GM19468 (cell line): Measurements from ENCODE around the gene CAPN3.

Source experiments
- ATAC-seq: cut with Tn5 transposase; IDR thresholded peaks from one replicate; pipeline ENCODE4 v1.9.1; 2021; ENCODE audit warnings: mild to moderate bottlenecking, moderate library complexity, moderate number of reproducible peaks; ENCODE audit not compliant: unreplicated experiment; ENCODE audit errors: extremely low read depth

CAPN3 gene

DNA sequence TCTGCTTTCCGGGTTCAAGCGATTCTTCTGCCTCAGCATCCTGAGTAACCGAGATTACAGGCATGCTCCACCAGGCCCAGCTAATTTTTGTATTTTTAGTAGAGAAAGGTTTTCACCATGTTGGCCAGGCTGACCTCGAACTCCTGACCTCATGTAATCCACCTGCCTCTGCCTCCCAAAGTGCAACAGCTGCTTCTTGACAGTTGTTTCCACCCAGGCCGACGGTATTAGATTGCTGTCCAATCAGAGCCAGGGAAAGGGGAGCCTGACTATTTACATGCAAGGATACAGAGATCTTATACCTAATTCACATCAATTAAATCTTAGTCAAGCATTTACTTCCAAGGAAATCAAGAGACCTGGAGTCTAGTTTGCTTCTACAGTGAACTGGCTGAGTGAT, 4.0 kb upstream of the CAPN3 start:
- ATAC-seq: no peak

DNA sequence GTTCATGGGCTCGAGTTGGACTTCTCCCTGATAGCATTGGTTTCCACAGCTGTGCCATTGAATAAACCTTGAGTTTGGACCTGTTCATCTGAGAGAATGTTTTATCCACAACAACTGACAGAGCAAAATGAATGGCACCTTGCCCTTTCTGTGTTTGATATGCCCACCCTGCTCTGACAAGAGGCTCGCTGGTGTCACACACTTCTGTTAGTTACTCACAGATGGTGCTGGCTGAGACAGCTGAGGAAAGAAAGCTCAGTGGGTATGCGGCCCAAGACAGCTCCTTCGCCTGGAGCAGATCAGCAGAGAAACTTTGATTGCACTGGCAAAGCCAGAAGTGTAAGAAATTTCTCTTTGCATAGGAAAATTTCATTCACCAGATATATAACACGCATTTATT, 2.5 kb upstream of the CAPN3 start:
- ATAC-seq: no peak

DNA sequence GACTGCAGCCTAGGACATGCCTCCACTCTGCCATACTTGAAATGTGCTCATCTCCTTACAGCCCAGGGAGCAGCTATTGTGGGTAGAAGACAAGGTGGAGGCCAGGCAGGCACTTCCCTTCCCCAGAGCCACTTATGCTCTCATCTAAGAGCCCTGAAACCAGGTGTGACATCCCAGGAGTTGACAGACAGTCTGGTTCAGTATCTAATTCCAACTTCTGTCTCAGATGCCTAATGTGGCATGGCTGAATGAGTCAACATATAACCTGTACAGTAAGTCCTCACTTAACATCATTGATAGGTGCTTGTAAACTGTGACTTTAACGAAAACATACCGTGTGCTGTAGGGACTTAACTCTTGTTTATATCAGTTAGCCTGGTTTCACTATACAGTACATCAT, 1.2 kb upstream of the CAPN3 start:
- no peak for ATAC-seq

DNA sequence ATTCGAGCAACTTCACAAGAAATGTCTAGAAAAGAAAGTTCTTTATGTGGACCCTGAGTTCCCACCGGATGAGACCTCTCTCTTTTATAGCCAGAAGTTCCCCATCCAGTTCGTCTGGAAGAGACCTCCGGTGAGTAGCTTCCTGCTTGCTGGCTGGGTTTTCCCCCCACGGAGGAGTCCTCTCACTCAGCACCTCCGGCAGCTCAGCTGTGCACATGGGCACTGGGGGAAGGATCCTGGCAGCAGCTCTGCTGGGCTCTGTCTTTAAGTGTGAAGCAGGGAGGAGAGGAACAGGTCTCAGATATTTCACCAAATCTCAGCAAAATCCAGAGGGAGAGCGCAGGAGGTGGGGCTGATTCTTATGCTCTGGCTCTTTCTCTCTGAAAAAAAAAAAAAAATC, 684 bp downstream of the CAPN3 start:
- no peak for ATAC-seq

DNA sequence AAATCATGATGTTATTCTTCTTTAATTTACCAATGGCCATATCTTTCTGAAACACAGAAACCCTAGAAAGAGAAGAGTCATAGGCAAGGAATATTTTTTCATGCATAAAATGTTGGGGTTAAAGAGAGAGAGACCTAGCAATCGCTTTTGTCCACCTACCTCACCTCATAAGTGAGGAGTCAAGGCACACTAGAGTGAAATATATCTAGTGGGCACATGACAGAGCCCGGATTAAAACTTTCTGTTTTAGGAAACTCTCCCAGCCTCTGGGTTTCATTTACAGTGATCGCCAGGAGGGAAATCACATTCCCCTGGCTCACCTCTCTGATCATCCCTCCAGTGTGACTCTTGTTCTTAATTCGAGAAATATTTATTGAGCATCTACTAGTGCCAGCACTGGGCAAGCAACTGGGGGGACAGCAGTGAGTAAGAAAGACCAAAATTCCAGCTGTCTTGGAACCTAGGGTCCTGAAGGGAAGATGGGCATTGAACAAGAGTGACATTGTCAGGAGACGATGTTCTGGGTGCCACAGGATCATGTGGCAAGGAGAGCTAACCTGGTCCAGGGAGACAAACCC, 1.3 kb downstream of the CAPN3 start:
- ATAC-seq: no peak

DNA sequence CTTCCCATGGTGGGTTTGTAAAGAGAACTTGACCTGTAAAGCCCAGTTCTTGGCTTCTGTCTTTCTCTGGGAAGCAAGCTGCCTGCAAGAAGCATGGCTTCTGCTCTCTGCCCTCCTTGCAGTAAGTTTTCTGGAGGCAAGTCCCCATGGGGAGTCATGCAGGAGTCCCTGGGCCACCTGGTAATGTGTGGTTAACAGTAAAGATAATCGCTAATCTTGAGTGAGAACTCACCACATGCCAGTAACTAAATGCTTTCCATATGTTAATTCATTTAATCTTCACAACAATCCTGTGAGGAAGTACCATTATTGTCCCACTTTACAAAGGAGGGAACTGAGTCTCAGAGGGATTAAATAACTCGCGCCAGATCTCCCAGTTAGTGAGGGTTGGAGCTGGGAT, 4.2 kb downstream of the CAPN3 start:
- no peak for ATAC-seq

DNA sequence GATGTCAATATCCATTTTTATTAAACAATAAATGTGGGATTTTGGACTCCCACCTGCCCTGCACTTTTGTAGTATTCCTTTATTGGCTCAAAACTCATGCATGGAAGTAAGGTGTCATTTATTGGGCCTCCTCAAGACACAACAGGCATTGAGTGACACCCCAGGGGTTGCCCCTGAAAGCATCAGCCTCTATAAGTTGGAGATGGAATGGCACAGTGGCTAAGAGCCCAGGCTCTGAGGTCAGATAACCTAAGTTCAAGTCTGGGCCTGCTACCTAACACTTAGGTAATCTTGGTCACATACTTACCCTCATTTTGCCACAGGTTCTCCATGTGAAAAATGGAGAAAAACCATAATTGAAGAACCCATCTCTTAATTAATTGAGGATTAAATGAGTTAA, 4.6 kb downstream of the CAPN3 start:
- no peak for ATAC-seq

DNA sequence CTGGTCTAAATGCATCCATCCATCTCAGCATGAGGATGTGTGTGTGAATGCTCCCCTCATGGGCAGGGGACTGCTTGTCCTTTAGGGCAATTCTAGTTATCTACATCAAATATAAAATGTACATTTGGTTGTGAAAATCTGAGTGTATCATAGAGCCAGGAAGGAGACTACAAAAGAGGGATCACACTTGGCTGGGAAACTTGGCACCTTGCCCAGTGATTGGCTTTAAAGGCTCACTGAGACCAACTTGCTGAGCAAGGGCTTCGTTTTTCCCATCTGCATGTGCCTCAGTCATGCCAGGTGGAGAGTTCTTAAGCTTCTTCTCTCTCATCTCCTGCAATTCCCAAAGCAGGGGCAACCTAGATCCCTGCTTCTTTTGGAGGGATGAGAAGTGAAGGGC, 5.2 kb downstream of the CAPN3 start:
- ATAC-seq: no peak

DNA sequence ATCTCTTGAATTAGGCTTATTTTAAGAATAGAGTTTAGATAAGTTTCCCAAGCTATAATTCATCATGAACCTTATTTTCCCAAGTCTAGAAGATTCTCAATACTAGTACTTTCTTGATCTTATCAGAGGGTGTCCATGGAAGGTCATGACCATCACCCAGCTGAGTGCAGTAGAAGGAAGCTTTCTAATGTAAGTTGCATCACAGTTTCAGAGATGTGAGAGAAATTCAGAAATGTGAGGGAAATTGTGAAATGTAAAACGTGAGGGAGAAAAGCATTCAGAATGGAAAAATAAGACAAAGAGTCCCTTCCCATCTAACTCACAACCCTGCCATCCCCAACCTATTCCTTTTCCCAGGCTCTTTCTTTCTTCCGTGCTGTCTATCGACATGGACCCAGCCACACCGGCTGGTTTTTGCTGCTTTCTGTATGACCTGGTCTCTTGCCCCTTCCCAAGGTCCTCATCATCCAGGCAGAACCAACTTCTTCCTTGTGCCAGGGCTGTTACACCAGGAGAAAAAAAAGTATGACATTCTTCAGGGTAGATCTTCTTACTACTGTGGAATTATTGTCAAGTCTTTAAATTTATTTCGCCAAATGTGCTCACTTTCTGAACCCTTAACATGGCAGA, 6.7 kb downstream of the CAPN3 start:
- no peak for ATAC-seq

DNA sequence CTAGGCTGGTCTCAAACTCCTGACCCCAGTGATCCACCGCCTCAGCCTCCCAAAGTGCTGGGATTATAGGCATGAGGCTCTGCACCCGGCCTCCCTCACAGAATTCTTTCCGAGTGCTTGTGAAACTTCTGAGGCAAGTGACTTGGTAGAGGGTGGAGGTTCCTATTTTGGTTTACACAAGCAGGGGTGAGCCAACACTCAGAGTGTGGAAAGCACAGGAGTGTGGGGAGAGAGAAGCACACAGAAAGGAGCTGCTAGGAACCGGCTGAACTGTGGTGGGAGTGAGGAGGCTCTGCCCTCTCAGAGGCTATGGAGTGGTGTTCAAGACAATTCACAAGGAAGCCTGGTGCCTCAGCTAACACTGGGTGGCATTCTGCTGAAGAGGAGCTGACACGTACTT, 7.7 kb downstream of the CAPN3 start:
- no peak for ATAC-seq

DNA sequence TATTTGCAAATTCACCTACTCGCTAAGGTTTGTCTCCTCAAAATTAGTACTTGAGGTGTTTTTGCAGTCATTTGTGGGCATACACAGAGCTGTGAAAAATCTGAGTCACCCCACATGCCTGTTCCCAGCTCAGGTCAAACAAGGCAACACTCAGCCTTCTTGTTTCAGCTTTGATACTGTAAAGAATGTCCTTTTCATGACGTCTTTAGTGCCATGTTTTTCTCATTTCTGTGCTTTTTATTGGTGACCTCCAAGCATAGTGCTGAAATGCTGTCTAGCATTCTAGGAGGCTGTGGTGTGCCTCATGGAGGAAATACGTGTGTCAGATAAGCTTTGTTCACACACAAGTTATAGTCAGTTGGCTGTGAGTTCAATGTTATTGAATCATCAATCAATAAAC, 8.8 kb downstream of the CAPN3 start:
- ATAC-seq: no peak

DNA sequence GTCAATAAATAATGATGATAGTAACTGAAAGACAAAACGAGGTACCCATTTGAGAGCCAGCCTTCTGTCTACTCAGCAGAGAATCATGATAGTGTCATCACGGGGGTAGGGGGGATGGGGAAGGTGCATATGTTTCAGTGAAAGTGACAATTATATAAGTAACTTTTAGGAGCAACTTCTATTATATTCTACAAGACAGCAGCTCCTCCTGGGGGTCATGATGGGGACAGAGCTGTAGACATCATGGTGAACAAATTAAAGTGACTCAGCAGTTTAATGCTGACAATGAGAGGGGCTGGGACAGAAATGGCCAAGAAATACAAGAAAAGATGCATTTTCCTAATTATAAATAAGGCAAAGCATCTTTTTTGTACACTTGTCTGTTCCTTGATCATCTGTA, 11.8 kb downstream of the CAPN3 start:
- ATAC-seq: no peak

DNA sequence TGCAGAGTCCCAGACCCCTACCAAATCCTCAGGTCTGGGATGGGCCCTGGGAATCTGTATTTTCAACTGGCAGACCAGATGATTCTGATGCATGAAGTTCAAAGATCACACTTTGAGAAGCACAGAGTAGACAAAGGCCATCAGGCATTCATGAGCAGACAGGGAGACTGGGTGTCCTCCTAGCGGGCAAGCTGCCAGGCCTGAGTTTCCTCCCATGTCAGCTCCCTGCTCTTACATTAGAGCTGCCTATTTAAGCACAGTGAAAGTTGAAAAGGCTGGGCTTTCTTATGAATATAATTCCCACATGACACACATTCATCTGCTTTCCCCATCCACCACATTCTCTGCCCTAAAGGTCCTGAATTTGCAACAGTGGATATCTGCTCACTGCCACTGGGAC, 14.0 kb downstream of the CAPN3 start:
- no peak for ATAC-seq

DNA sequence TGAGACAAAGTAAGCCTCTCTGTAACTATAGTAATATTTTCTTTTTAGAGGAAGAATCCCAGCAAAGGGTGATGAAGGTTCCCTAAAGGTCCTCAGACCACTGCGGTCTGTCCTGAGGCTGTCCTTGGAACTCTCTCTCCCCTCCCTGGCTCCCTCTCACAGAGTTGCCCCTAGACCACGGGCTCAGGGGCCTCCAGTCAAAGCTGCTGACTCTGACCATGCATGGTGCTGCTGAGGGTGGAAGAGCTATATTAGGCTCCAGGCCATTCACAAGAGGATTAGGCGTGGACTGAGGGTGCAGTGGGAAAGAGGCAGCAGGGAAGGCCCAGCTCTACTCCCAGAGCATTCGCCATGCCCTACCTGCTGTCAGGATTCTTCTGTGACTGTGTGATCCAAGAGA, 14.6 kb downstream of the CAPN3 start:
- ATAC-seq: no peak

DNA sequence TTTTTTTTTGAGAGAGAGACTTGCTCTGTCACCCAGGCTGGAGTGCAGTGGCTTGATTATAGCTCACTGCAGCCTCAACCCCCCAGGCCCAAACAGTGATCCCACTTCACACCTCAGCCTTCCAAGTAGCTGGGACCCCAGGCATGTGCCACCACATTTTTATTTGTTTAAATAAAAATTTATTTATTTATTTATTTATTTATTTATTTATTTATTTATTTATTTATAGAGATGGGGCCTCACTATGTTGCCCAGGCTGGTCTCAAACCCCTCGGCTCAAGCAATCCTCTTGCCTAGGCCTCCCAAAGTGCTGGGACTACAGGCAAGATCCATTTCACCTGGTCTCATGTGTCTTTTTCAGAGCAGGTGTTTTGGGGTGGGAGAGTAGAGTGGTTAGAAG, 15.5 kb downstream of the CAPN3 start:
- no peak for ATAC-seq

DNA sequence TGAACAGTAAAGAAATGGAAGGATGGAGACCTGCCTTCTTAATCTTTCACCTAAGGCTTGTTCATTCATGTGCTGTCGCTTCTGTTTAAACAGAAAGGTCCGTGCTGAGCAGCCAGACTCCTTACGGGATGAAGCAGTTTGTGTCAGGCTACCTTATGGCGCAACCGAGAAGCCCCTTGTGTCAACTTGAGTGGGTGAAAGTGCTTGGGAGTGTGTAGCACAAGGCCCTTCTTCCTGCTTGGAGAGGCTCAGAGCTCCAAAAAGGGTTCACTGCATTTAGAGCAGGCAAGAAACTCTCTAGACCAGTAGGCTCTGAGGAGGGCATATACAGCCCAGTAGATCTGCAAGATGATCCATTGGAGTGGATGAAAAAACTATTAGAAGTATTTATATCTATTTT, 16.0 kb downstream of the CAPN3 start:
- ATAC-seq: no peak

DNA sequence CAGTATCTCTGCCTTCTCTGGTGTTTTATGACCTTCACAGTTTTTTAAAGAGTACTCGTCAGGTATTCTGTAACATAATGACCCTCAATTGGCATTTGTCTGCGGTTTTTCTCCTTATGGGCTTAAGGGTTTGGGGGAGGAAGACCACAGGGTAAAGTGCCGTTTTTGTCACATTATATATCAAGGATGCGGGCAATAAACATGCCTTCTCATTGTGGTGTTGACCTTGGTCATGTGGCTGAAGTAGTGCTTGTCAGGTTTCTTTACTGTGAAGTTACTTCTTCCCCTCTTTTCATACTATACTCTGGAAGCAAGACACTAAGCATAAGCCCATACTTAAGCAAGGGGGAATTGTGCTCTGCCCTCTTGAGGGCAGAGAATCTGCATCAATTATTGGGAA, 16.6 kb downstream of the CAPN3 start:
- ATAC-seq: no peak

DNA sequence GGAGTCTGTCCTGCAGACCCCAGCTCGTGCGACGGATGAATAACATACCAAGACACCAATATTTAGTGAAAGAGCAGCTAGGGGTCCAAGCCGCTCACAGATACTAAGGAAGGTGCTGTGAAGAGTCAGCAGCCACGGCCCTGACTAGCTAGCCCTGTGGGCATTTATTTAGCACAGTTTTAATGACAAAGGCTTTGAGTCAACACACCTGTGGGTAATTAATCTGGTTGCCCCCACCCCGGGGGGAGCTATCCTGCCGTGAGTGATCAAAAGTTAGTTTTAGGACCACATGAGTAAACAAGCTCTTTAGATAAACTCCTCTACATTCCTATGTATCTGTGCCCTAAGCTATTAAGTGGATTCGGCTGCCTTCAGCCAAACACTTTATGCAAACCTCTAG, 18.7 kb downstream of the CAPN3 start:
- no peak for ATAC-seq

DNA sequence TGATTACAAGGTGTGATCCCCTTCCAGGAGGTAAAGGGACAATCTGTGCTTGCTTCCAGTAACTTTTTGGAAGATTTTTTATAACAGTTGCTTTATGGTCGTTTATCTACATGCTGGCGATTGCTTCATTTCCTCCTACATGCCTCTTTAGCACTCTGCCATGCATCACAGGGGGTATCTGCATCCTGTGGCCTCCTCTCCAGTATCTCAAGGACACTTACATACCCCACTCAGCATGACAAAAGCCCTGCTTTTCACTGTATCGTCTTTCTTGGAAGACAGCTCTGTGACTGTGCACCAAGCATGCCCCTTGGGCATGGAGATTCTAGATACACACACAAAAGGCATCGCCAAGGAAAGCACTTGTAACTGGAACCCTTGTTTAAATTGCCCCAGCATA, 25.3 kb downstream of the CAPN3 start:
- ATAC-seq: no peak

DNA sequence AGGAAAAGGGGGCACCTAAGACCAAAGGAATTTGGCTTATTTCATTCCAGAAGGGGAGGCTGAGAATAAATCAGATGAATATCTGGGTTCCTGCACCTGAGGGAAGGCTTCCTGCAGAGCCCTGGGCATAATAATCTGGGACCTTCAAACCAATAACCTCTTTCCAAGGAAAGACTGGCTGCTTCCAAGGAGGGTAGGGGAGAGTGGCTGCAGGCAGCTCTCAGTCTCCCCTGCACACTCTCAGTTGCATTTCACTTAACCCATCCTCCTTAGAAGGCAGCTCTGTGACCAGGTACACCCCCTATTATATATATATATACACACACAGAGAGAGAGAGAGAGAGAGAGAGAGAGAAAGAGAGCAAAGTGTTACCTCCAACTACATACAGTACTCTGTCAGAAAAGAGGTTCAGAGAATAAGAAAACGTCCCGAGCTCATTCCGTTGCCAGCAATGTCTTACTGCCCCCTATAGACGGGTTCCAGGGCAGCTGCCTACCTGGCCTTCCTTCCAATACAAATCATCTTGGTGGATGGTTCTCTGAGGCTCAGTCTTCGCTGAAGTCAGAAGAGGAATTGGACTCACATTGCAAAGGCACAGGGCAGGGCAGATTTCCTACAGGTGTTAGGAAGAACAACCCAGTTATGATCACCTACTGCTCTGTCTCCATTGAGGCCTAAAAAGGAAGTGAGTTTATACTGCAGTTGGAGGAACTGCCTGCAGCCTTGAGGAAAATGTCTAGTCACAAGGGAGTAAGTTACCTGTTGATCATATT, 26.1 kb downstream of the CAPN3 start:
- no peak for ATAC-seq

DNA sequence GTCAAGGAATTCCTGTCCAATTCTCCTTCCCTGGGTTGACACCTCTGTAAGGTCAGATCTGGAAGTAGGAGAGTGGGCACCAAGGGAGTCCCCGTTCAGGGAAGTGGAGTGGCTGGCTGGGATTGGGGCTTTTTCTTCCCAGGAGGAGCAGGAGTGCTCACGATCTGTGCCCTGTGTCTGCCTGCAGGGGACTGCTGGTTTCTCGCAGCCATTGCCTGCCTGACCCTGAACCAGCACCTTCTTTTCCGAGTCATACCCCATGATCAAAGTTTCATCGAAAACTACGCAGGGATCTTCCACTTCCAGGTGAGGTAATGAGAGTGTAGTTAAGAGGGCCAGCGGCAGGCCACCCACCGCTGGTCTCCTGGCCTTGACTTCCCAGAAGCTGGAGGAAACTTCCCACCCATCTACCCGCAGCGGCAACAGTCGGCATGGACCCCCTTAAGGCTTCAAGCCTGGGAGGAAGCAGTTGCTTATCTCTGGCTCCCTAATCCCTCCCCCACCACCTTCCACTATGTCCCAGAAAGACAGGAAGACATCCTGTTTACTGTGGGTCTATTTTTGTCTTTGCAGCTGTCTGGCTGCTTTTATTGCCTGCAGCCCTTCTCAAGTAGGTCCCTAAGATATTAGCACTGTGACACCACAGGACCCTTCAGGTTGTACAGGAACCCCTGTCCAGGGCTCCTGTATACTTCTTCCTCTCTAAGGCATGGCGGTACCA, 26.8 kb downstream of the CAPN3 start:
- ATAC-seq: no peak
